HG02981 (cell line): ENCODE data around the gene EYA2.

Experiments used
- ATAC-seq: cut with Tn5 transposase; IDR thresholded peaks from one replicate; pipeline ENCODE4 v1.9.1; 2021; ENCODE audit warnings: mild to moderate bottlenecking, moderate library complexity; ENCODE audit not compliant: unreplicated experiment

EYA2 gene

GRCh38 chr20:47031004-47031403, 136.4 kb downstream of the EYA2 start:
- no peak for ATAC-seq

GRCh38 chr20:47031821-47032220, 137.2 kb downstream of the EYA2 start:
- ATAC-seq = no peak

GRCh38 chr20:47032933-47033578, 138.4 kb downstream of the EYA2 start:
- ATAC-seq = no peak

- no peak for ATAC-seq
These were observed 139.0 kb downstream of the EYA2 start for GRCh38 chr20:47033665-47034064.

GRCh38 chr20:47035026-47035590, 140.5 kb downstream of the EYA2 start:
- ATAC-seq = no peak

- no peak for ATAC-seq
These were observed 141.6 kb downstream of the EYA2 start for GRCh38 chr20:47036091-47036870.

GRCh38 chr20:47038566-47039560, 144.2 kb downstream of the EYA2 start:
- ATAC-seq = no peak

GRCh38 chr20:47040506-47041125, 146.0 kb downstream of the EYA2 start:
- no peak for ATAC-seq

- ATAC-seq = no peak
These were observed 146.8 kb downstream of the EYA2 start for GRCh38 chr20:47041396-47041899.

- no peak for ATAC-seq
These were observed 147.8 kb downstream of the EYA2 start for GRCh38 chr20:47042464-47042863.

GRCh38 chr20:47043086-47043485, 148.4 kb downstream of the EYA2 start:
- no peak for ATAC-seq

GRCh38 chr20:47044938-47045337, 150.3 kb downstream of the EYA2 start:
- no peak for ATAC-seq

- no peak for ATAC-seq
These were observed 153.4 kb downstream of the EYA2 start for GRCh38 chr20:47048054-47048453.

- no peak for ATAC-seq
These were observed 155.1 kb downstream of the EYA2 start for GRCh38 chr20:47049771-47050170.

- ATAC-seq = no peak
These were observed 156.4 kb downstream of the EYA2 start for GRCh38 chr20:47050996-47051395.

- ATAC-seq = no peak
These were observed 157.4 kb downstream of the EYA2 start for GRCh38 chr20:47051936-47052526.

GRCh38 chr20:47054506-47054905, 159.9 kb downstream of the EYA2 start:
- ATAC-seq = no peak

- no peak for ATAC-seq
These were observed 160.3 kb downstream of the EYA2 start for GRCh38 chr20:47054945-47055344.

GRCh38 chr20:47055699-47056369, 161.2 kb downstream of the EYA2 start:
- ATAC-seq = no peak
